GM18519 (cell line): ENCODE data around the gene CAMSAP2.
"Not testable (repeated sequence)": the region's sequence is repeated elsewhere in the genome, so short reads cannot be mapped to it uniquely, and the experiment has no call there.

Experiments used
- ATAC-seq: cut with Tn5 transposase; IDR thresholded peaks from one replicate; pipeline ENCODE4 v1.9.1; 2021; ENCODE audit warnings: mild to moderate bottlenecking, moderate library complexity; ENCODE audit not compliant: unreplicated experiment, low FRiP score

Gene CAMSAP2

GRCh38 chr1:200737647-200738291, 924 bp upstream of the CAMSAP2 start:
- ATAC-seq: no peak

GRCh38 chr1:200738949-200739651, 407 bp downstream of the CAMSAP2 start:
- no peak for ATAC-seq

GRCh38 chr1:200739702-200740570, 1.2 kb downstream of the CAMSAP2 start:
- ATAC-seq: no peak

GRCh38 chr1:200740571-200741208, 2.0 kb downstream of the CAMSAP2 start:
- ATAC-seq: no peak

- no peak for ATAC-seq
Measured at GRCh38 chr1:200741551-200742207, 3.0 kb downstream of the CAMSAP2 start.

GRCh38 chr1:200744143-200744542, 5.5 kb downstream of the CAMSAP2 start:
- ATAC-seq: no peak

- no peak for ATAC-seq
Measured at GRCh38 chr1:200749090-200749489, 10.4 kb downstream of the CAMSAP2 start.

GRCh38 chr1:200750749-200751148, 12.1 kb downstream of the CAMSAP2 start:
- not testable (repeated sequence) for ATAC-seq

GRCh38 chr1:200751717-200752116, 13.0 kb downstream of the CAMSAP2 start:
- no peak for ATAC-seq

GRCh38 chr1:200753650-200754198, 15.0 kb downstream of the CAMSAP2 start:
- ATAC-seq: no peak

GRCh38 chr1:200755456-200755855, 16.8 kb downstream of the CAMSAP2 start:
- ATAC-seq: no peak

- ATAC-seq: no peak
Measured at GRCh38 chr1:200762089-200762488, 23.4 kb downstream of the CAMSAP2 start.

GRCh38 chr1:200767321-200767720, 28.6 kb downstream of the CAMSAP2 start:
- ATAC-seq: no peak

- no peak for ATAC-seq
Measured at GRCh38 chr1:200771625-200772555, 33.2 kb downstream of the CAMSAP2 start.

GRCh38 chr1:200774311-200774710, 35.6 kb downstream of the CAMSAP2 start:
- ATAC-seq: no peak

GRCh38 chr1:200774735-200775444, 36.2 kb downstream of the CAMSAP2 start:
- no peak for ATAC-seq

- ATAC-seq: no peak
Measured at GRCh38 chr1:200775850-200776249, 37.2 kb downstream of the CAMSAP2 start.

- ATAC-seq: no peak
Measured at GRCh38 chr1:200776949-200777348, 38.3 kb downstream of the CAMSAP2 start.
